Measurements from ENCODE around the gene CCDC136. TPM values are rescaled to one million over a fixed set of nuclear protein-coding genes. Genes with fewer than 3 reads are reported as not detected.

The CCDC136 gene
- total RNA-seq, 1 experiment from 2014 or later = 1.1 TPM

DNA sequence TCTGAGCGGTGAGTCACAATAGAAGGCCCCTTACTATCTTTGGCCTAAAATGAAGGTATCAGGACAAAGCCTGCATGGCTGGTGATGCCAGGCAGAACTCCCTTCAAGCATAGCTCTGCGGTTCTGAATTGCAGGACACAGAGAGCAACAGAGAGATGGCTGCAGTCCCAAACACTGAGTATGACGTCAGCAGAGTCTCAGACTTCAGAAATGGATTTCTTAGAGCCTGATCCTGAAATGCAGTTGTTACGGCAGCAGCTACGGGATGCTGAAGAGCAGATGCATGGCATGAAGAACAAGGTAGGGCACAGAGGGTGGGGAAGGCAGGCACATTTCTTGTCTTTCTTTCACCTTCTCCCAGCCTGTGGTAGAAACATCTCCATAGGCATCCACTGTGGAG lies 13.5 kb downstream of the CCDC136 start:
- intact Hi-C loops (cut with micrococcal nuclease; ENCODE audit: unreplicated experiment) = no loop called here
- no peak overlapping the region for H3K27ac ChIP-seq (ENCODE audit: low read length)
- ChIA-PET CTCF (no interaction called here), POLR2A (no interaction called here)
- no peaks in the 10 kb centered on the region for H3K36me3 ChIP-seq (ENCODE audit: control insufficient read depth, insufficient read depth, low read length)
- no peak for TF ChIP-seq TCF7L2 (IDR thresholded peaks at IDR 0.05; ENCODE audit: low read depth, low read length)
- TF ChIP-seq, protein P1, sequence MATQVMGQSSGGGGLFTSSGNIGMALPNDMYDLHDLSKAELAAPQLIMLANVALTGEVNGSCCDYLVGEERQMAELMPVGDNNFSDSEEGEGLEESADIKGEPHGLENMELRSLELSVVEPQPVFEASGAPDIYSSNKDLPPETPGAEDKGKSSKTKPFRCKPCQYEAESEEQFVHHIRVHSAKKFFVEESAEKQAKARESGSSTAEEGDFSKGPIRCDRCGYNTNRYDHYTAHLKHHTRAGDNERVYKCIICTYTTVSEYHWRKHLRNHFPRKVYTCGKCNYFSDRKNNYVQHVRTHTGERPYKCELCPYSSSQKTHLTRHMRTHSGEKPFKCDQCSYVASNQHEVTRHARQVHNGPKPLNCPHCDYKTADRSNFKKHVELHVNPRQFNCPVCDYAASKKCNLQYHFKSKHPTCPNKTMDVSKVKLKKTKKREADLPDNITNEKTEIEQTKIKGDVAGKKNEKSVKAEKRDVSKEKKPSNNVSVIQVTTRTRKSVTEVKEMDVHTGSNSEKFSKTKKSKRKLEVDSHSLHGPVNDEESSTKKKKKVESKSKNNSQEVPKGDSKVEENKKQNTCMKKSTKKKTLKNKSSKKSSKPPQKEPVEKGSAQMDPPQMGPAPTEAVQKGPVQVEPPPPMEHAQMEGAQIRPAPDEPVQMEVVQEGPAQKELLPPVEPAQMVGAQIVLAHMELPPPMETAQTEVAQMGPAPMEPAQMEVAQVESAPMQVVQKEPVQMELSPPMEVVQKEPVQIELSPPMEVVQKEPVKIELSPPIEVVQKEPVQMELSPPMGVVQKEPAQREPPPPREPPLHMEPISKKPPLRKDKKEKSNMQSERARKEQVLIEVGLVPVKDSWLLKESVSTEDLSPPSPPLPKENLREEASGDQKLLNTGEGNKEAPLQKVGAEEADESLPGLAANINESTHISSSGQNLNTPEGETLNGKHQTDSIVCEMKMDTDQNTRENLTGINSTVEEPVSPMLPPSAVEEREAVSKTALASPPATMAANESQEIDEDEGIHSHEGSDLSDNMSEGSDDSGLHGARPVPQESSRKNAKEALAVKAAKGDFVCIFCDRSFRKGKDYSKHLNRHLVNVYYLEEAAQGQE (IDR thresholded peaks at IDR 0.05; ENCODE audit: insufficient read depth in 1 of 2, low read depth in 2 of 2, low read length in 1 of 2) = no peak
- no peak for TF ChIP-seq POLR2AphosphoS5 (IDR thresholded peaks at IDR 0.05; ENCODE audit: low read depth, low read length)
- TF ChIP-seq SIN3A (IDR thresholded peaks at IDR 0.05; ENCODE audit: borderline replicate concordance, insufficient read depth, low read depth, low read length) = no peak
- TF ChIP-seq, protein P2, sequence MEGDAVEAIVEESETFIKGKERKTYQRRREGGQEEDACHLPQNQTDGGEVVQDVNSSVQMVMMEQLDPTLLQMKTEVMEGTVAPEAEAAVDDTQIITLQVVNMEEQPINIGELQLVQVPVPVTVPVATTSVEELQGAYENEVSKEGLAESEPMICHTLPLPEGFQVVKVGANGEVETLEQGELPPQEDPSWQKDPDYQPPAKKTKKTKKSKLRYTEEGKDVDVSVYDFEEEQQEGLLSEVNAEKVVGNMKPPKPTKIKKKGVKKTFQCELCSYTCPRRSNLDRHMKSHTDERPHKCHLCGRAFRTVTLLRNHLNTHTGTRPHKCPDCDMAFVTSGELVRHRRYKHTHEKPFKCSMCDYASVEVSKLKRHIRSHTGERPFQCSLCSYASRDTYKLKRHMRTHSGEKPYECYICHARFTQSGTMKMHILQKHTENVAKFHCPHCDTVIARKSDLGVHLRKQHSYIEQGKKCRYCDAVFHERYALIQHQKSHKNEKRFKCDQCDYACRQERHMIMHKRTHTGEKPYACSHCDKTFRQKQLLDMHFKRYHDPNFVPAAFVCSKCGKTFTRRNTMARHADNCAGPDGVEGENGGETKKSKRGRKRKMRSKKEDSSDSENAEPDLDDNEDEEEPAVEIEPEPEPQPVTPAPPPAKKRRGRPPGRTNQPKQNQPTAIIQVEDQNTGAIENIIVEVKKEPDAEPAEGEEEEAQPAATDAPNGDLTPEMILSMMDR (IDR thresholded peaks at IDR 0.05) = no peak
- DNase-seq (ENCODE audit: low read depth, low spot score) (no peak), ATAC-seq (no peak)
- peaks cover 2% of the 10 kb centered on the region; the same call in 1 of the 2 replicates for H3K27me3 ChIP-seq (ENCODE audit: control insufficient read depth, insufficient read depth, low read length)
- in situ Hi-C loops (cut with HindIII; ENCODE audit: low pct_unique_long_range_greater_than_20kb, low sequenced_read_pairs) = no loop called here
- no TSS peak for BruUV-seq (replicated peaks)
- H3K4me3 ChIP-seq (ENCODE audit: low read depth in 2 of 2, low read length in 2 of 2) = no peak overlapping the region
- no peaks in the 10 kb centered on the region for H3K4me1 ChIP-seq (ENCODE audit: control insufficient read depth, insufficient read depth, low read length)
- H3K9me3 ChIP-seq (ENCODE audit: control insufficient read depth, insufficient read depth, low read depth, low read length) = no peaks in the 10 kb centered on the region

DNA sequence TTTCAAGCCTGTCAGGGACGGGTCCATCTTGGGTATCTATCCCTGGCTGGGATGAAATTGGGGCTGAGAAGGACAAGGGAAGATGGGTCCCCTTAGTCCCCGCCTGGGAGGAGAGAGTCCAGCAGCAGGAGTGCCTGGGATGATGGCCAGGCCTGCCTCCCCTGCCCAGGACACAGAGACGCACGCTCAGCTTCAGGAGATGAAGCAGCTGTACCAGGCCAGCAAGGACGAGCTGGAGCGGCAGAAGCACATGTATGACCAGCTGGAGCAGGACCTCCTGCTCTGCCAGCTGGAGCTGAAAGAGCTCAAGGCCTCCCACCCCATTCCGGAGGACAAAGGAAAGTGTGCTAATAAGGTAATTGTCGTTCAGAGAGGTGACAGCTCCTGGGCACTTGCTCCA lies 15.4 kb downstream of the CCDC136 start:
- in situ Hi-C loops (cut with HindIII; ENCODE audit: low pct_unique_long_range_greater_than_20kb, low sequenced_read_pairs) = no loop called here

More for the DNA sequence above, 15.4 kb downstream of the CCDC136 start:
- no peaks in the 10 kb centered on the region for H3K4me1 ChIP-seq (ENCODE audit: control insufficient read depth, insufficient read depth, low read length)
- TF ChIP-seq POLR2AphosphoS5 (IDR thresholded peaks at IDR 0.05; ENCODE audit: low read depth, low read length) (no peak), SIN3A (IDR thresholded peaks at IDR 0.05; ENCODE audit: borderline replicate concordance, insufficient read depth, low read depth, low read length) (no peak)
- TF ChIP-seq, protein P1 (IDR thresholded peaks at IDR 0.05; ENCODE audit: insufficient read depth in 1 of 2, low read depth in 2 of 2, low read length in 1 of 2) = no peak
- ATAC-seq (no peak), DNase-seq (ENCODE audit: low read depth, low spot score) (no peak)
- ChIA-PET POLR2A (no interaction called here), CTCF (interaction anchor here (0.6 kb wide), 1 partner anchor 26 kb away, joined by 3 read pairs; no protein-coding TSS in a partner anchor)
- no peak overlapping the region for H3K4me3 ChIP-seq (ENCODE audit: low read depth in 2 of 2, low read length in 2 of 2)
- no peaks in the 10 kb centered on the region for H3K36me3 ChIP-seq (ENCODE audit: control insufficient read depth, insufficient read depth, low read length)
- no peaks in the 10 kb centered on the region; the same call in 1 of the 2 replicates for H3K27me3 ChIP-seq (ENCODE audit: control insufficient read depth, insufficient read depth, low read length)
- no peak overlapping the region for H3K27ac ChIP-seq (ENCODE audit: low read length)
- BruUV-seq (replicated peaks) = no TSS peak
- intact Hi-C loops (cut with micrococcal nuclease; ENCODE audit: unreplicated experiment) = no loop called here
- no peaks in the 10 kb centered on the region for H3K9me3 ChIP-seq (ENCODE audit: control insufficient read depth, insufficient read depth, low read depth, low read length)

Data from Panc1 (cell line).